Neural progenitor cell (in vitro differentiated cells): ENCODE results near the gene CLEC10A. TPM values are rescaled to one million over a fixed set of nuclear protein-coding genes. Genes with fewer than 3 reads are reported as not detected.
"Not testable (repeated sequence)": the region's sequence is repeated elsewhere in the genome, so short reads cannot be mapped to it uniquely, and the experiment has no call there.

Source experiments
- DNase-seq: peaks from one replicate; pipeline ENCODE4 v3.0.0-alpha.2; 2016; ENCODE audit warnings: low spot score
- H2AFZ ChIP-seq: fragments of 200-600 bp; sonication (generic); replicated peaks from 2 replicates; pipeline ENCODE4 v1.6.1; 2016; ENCODE audit warnings: antibody characterized with exemption
- H3F3A ChIP-seq: fragments of 200-600 bp; sonication (generic); 2 replicates; pipeline ENCODE4 v1.6.1; 2016; ENCODE audit warnings: antibody characterized with exemption, low read depth
- H3K27ac ChIP-seq: fragments of 200-600 bp; sonication (generic); 2 replicates; pipeline ENCODE4 v1.5.1; 2016; ENCODE audit warnings: mild to moderate bottlenecking
- H3K27me3 ChIP-seq: fragments of 200-600 bp; sonication (generic); 2 replicates; pipeline ENCODE4 v1.6.1; 2016; ENCODE audit warnings: mild to moderate bottlenecking, moderate library complexity
- H3K36me3 ChIP-seq: fragments of 200-600 bp; sonication (generic); 2 replicates; pipeline ENCODE4 v1.5.1; 2016
- H3K4me1 ChIP-seq: fragments of 200-600 bp; sonication (generic); 2 replicates; pipeline ENCODE4 v1.6.1; 2016; ENCODE audit warnings: mixed run types
- H3K4me2 ChIP-seq: fragments of 200-600 bp; sonication (generic); 2 replicates; pipeline ENCODE4 v1.6.1; 2016
- H3K4me3 ChIP-seq: fragments of 200-600 bp; sonication (generic); 2 replicates; pipeline ENCODE4 v1.5.1; 2016
- H3K79me2 ChIP-seq: fragments of 200-600 bp; sonication (generic); 2 replicates; pipeline ENCODE4 v1.6.1; 2016; ENCODE audit warnings: low read depth
- H3K9ac ChIP-seq: fragments of 200-600 bp; sonication (generic); 2 replicates; pipeline ENCODE4 v1.6.1; 2016
- H3K9me3 ChIP-seq: fragments of 200-600 bp; sonication (generic); 2 replicates; pipeline ENCODE4 v1.5.1; 2016; ENCODE audit warnings: low read depth
- H4K20me1 ChIP-seq: fragments of 200-600 bp; sonication (generic); 2 replicates; pipeline ENCODE4 v1.6.1; 2016; ENCODE audit warnings: low read depth
- H3K27ac Mint-ChIP-seq: 3 replicates; pipeline ENCODE4 v1.8.0; 2021; ENCODE audit warnings: mixed read lengths
- H3K27me3 Mint-ChIP-seq: 2 replicates; pipeline ENCODE4 v1.8.0; 2022; ENCODE audit warnings: low read depth, mild to moderate bottlenecking, inconsistent platforms, moderate library complexity, mixed read lengths; ENCODE audit not compliant: insufficient read depth
- H3K36me3 Mint-ChIP-seq: 3 replicates; pipeline ENCODE4 v1.8.0; 2021; ENCODE audit warnings: mixed read lengths
- H3K4me1 Mint-ChIP-seq: 3 replicates; pipeline ENCODE4 v1.8.0; 2021; ENCODE audit warnings: mixed read lengths
- H3K4me3 Mint-ChIP-seq: 3 replicates; pipeline ENCODE4 v1.8.0; 2021; ENCODE audit warnings: mild to moderate bottlenecking, moderate library complexity, mixed read lengths
- H3K9me3 Mint-ChIP-seq: 3 replicates; pipeline ENCODE4 v1.8.0; 2020; ENCODE audit warnings: mixed read lengths
- CTCF ChIP-seq: fragments of 200-600 bp; sonication (generic); IDR thresholded peaks from 2 replicates; pipeline ENCODE4 v1.5.1; 2017; ENCODE audit warnings: antibody characterized with exemption, mild to moderate bottlenecking
- EZH2 ChIP-seq: fragments of 200-600 bp; sonication (generic); IDR thresholded peaks from 2 replicates; pipeline ENCODE4 v1.6.1; 2017; ENCODE audit warnings: antibody characterized with exemption, mild to moderate bottlenecking, moderate library complexity
- EZH2phosphoT487 ChIP-seq: fragments of 200-600 bp; sonication (generic); IDR thresholded peaks from 2 replicates; pipeline ENCODE4 v1.6.1; 2017; ENCODE audit warnings: antibody characterized with exemption
- total RNA-seq: library from RNA; depleted of rRNA; stranded (reverse); fragments of >200 nt; gene quantifications from 2 replicates; pipeline ENCODE4 v1.2.3, GENCODE V29; 2015; ENCODE audit warnings: low replicate concordance

Gene CLEC10A
- total RNA-seq, 1 donor from 2014 or later = not detected

GRCh38 chr17:7060165-7060891 lies 19.7 kb downstream of the CLEC10A start:
- Histone ChIP-seq H3K4me3 (no peak overlapping the region), H3K9ac (no peak overlapping the region), H3K27ac (no peak overlapping the region), H3K36me3 (no peaks in the 10 kb centered on the region), H3K27me3 (no peaks in the 10 kb centered on the region), H2AFZ (no peak overlapping the region), H4K20me1 (no peaks in the 10 kb centered on the region), H3K4me1 (no peaks in the 10 kb centered on the region), H3F3A (no peaks in the 10 kb centered on the region), H3K4me2 (no peak overlapping the region), H3K9me3 (no peaks in the 10 kb centered on the region), H3K79me2 (no peaks in the 10 kb centered on the region)
- no peak for TF ChIP-seq EZH2phosphoT487
- TF ChIP-seq EZH2 = no peak
- TF ChIP-seq CTCF = no peak
- Mint-ChIP-seq H3K27me3 (peaks cover 12% of the 10 kb centered on the region), H3K4me3 (no peak overlapping the region), H3K27ac (peak overlapping the region; percentile 57), H3K9me3 (peaks cover 7% of the 10 kb centered on the region), H3K4me1 (peaks cover 30% of the 10 kb centered on the region), H3K36me3 (no peaks in the 10 kb centered on the region)
- no peak for DNase-seq

GRCh38 chr17:7058831-7059447 lies 21.1 kb downstream of the CLEC10A start:
- no peak overlapping the region for H3K4me3 Mint-ChIP-seq
- Histone ChIP-seq H3K27me3 (no peaks in the 10 kb centered on the region), H3K4me3 (no peak overlapping the region), H3K27ac (no peak overlapping the region), H3K79me2 (no peaks in the 10 kb centered on the region), H3K36me3 (no peaks in the 10 kb centered on the region), H3K4me1 (no peaks in the 10 kb centered on the region), H4K20me1 (no peaks in the 10 kb centered on the region), H3K4me2 (no peak overlapping the region), H3F3A (no peaks in the 10 kb centered on the region), H3K9ac (no peak overlapping the region), H2AFZ (no peak overlapping the region), H3K9me3 (no peaks in the 10 kb centered on the region)
- H3K9me3 Mint-ChIP-seq = peaks cover 3% of the 10 kb centered on the region
- TF ChIP-seq EZH2 = no peak
- TF ChIP-seq CTCF = no peak
- TF ChIP-seq EZH2phosphoT487 = no peak
- no peaks in the 10 kb centered on the region for H3K36me3 Mint-ChIP-seq
- peaks cover 7% of the 10 kb centered on the region for H3K27me3 Mint-ChIP-seq
- DNase-seq = no peak
- peaks cover 24% of the 10 kb centered on the region for H3K4me1 Mint-ChIP-seq
- peak overlapping the region; percentile 10 for H3K27ac Mint-ChIP-seq

- H3K4me3 Mint-ChIP-seq = no peak overlapping the region
- H3K36me3 Mint-ChIP-seq = no peaks in the 10 kb centered on the region
- no peak for DNase-seq
These were observed 23.7 kb downstream of the CLEC10A start for GRCh38 chr17:7056386-7056785.

GRCh38 chr17:7050583-7050982 lies 29.5 kb downstream of the CLEC10A start:
- not testable (repeated sequence) for H3K79me2 ChIP-seq, H3K4me3 ChIP-seq, H3K27ac Mint-ChIP-seq, H3K9me3 Mint-ChIP-seq, H3K4me2 ChIP-seq, H3K36me3 Mint-ChIP-seq, H2AFZ ChIP-seq, H3K27ac ChIP-seq, H3F3A ChIP-seq, H3K4me3 Mint-ChIP-seq, H3K36me3 ChIP-seq, H3K9ac ChIP-seq, H4K20me1 ChIP-seq, H3K9me3 ChIP-seq, DNase-seq
- Mint-ChIP-seq H3K4me1 (peaks cover 36% of the 10 kb centered on the region), H3K27me3 (peaks cover 16% of the 10 kb centered on the region)
- Histone ChIP-seq H3K27me3 (peaks cover 25% of the 10 kb centered on the region), H3K4me1 (peaks cover 11% of the 10 kb centered on the region)

More at GRCh38 chr17:7056386-7056785, 23.7 kb downstream of the CLEC10A start:
- H3K9me3 Mint-ChIP-seq = no peaks in the 10 kb centered on the region
- H3F3A ChIP-seq = no peaks in the 10 kb centered on the region
- H3K27me3 Mint-ChIP-seq = peaks cover 12% of the 10 kb centered on the region
- H3K79me2 ChIP-seq = no peaks in the 10 kb centered on the region
- H3K27me3 ChIP-seq = no peaks in the 10 kb centered on the region
- H3K9ac ChIP-seq = no peak overlapping the region
- no peak overlapping the region for H3K27ac ChIP-seq
- H3K4me1 ChIP-seq = no peaks in the 10 kb centered on the region
- H2AFZ ChIP-seq = no peak overlapping the region
- no peaks in the 10 kb centered on the region for H3K9me3 ChIP-seq
- H3K4me2 ChIP-seq = no peak overlapping the region
- no peak overlapping the region for H3K4me3 ChIP-seq
- H3K4me1 Mint-ChIP-seq = peaks cover 15% of the 10 kb centered on the region
- TF ChIP-seq EZH2phosphoT487 (no peak), EZH2 (no peak)
- no peaks in the 10 kb centered on the region for H3K36me3 ChIP-seq
- H3K27ac Mint-ChIP-seq = no peak overlapping the region
- H4K20me1 ChIP-seq = no peaks in the 10 kb centered on the region
